Peyer's patch (tissue), 4 donors: ENCODE results near the gene FLRT3. TPM values are rescaled to one million over a fixed set of nuclear protein-coding genes. Genes with fewer than 3 reads are reported as not detected.

Source experiments
- DNase-seq, 3 donors: peaks; one replicate each; pipeline ENCODE4 v3.0.0-alpha.2; 2017 to 2019
- H3K27ac ChIP-seq, 4 donors: fragments of 200-600 bp; sonication (generic); one replicate each; pipeline ENCODE4 v1.5.1; 2016 to 2019
- H3K27me3 ChIP-seq, 2 donors: fragments of 200-600 bp; sonication (generic); one replicate each; pipeline ENCODE4 v1.5.1; 2019
- H3K36me3 ChIP-seq, 3 donors: fragments of 200-600 bp; sonication (generic); one replicate each; pipeline ENCODE4 v1.5.1; 2016 to 2019
- H3K4me1 ChIP-seq, 4 donors: fragments of 200-600 bp; sonication (generic); one replicate each; pipeline ENCODE4 v1.5.1; 2016 to 2019
- H3K4me3 ChIP-seq, 4 donors: fragments of 200-600 bp; sonication (generic); 1 replicate in 3 of 4; 2 replicates in 1 of 4; pipeline ENCODE4 v1.5.1; 2016 to 2019; ENCODE audit warnings: mild to moderate bottlenecking in 1 of 4
- H3K9me3 ChIP-seq, 4 donors: fragments of 200-600 bp; sonication (generic); one replicate each; pipeline ENCODE4 v1.5.1; 2016 to 2019; ENCODE audit warnings: mild to moderate bottlenecking in 1 of 4
- POLR2A ChIP-seq, 2 donors: fragments of 450-650 bp; IDR thresholded peaks; one replicate each; pipeline ENCODE4 v1.5.1; 2017; ENCODE audit warnings: antibody characterized with exemption in 2 of 2, mild to moderate bottlenecking in 2 of 2, moderate library complexity in 2 of 2
- small RNA-seq, 2 donors: library from RNA; depleted of rRNA; stranded (forward); fragments of <200 nt; gene quantifications; one replicate each; pipeline ENCODE3, GENCODE V24; 2016
- total RNA-seq, 4 donors: library from RNA; depleted of rRNA; stranded (reverse); fragments of >200 nt; gene quantifications; one replicate each; pipeline ENCODE4 v1.1.0, GENCODE V29; 2016
- TF ChIP-seq, protein P1 (sequence below), 6 experiments: fragments of 450-650 bp in 4 of 6; fragments of 200-600 bp in 2 of 6; sonication (generic) in 1 of 6; IDR thresholded peaks; one replicate each; pipeline ENCODE4 v1.5.1; 2017 to 2019; ENCODE audit warnings: antibody characterized with exemption in 6 of 6, mild to moderate bottlenecking in 3 of 6, moderate library complexity in 1 of 6

Gene FLRT3
- total RNA-seq, 4 donors from 2014 or later: 1.1 to 8.8 (median 3.9) TPM; not detected in 1

DNA sequence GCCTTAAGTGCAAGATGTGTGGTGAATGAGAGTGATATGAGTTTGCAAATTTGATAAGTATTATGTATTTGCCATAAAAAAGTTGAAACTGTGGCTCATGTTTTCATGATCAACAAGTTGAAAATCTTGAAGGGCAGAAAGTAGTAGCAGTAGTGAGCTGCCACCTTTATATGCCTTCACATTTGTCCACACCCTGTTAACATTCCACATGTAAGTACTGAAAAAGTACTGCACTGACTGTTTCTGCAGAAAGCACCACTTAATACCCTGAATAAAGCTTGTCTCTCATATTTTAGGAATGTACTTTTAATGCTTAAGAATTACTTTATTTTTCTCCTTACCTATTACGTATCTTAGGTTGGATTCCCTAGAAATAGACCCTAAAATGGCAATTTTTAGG lies 45.9 kb downstream of the FLRT3 start:
- H3K4me3 ChIP-seq: no peak overlapping the region
- TF ChIP-seq POLR2A (IDR thresholded peaks at IDR 0.05): no peak
- TF ChIP-seq, protein P1, sequence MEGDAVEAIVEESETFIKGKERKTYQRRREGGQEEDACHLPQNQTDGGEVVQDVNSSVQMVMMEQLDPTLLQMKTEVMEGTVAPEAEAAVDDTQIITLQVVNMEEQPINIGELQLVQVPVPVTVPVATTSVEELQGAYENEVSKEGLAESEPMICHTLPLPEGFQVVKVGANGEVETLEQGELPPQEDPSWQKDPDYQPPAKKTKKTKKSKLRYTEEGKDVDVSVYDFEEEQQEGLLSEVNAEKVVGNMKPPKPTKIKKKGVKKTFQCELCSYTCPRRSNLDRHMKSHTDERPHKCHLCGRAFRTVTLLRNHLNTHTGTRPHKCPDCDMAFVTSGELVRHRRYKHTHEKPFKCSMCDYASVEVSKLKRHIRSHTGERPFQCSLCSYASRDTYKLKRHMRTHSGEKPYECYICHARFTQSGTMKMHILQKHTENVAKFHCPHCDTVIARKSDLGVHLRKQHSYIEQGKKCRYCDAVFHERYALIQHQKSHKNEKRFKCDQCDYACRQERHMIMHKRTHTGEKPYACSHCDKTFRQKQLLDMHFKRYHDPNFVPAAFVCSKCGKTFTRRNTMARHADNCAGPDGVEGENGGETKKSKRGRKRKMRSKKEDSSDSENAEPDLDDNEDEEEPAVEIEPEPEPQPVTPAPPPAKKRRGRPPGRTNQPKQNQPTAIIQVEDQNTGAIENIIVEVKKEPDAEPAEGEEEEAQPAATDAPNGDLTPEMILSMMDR (IDR thresholded peaks at IDR 0.05): no peak
- H3K4me1 ChIP-seq: no peaks in the 10 kb centered on the region
- no peaks in the 10 kb centered on the region for H3K9me3 ChIP-seq
- no peaks in the 10 kb centered on the region for H3K36me3 ChIP-seq
- DNase-seq: no peak
- H3K27me3 ChIP-seq: no peaks in the 10 kb centered on the region
- H3K27ac ChIP-seq: no peak overlapping the region

DNA sequence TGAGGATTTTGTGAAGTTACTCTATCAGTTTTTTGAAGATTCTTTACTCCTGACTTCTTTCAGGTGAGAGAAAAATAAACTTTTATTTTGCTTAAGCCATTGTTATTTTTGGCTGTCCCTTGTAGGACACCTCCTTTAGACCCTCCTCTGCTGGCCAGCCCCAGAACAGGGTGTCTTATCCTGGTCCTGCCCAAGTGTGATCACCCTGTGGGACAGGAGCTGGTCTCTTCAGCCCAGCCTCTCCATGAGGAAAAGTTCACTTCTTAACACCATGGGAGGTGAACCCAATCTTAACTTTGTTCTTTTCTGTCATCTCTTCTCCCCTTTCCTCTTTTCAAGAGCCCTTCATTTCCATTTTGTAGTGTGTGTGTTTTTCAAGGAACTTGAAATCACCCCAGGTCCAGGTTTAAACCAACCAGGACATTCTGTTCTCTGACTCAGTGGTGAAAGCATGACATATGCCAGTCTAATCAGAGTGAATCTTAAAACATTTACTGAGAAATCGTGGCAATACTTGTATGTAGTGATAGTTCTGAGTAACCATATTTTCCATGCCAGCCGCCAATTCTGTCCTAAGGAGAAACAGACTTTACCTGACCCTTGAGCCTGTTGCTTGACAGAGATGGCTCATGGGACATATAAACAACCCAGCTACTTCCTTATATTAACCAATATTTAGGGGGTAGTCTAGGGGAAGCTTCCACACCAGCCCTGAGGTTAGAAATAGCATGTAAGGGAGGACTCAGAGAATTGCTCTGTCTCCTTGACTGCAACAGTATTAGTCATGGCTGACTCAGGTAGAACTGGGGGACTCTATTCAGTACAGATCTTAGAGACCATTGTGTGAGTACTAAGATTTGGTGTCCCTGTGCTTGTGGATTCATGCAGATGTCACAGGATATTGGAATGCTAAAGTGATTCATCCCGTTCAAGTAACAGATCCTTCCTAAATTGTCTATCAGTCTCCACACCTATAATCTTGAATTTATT lies 48.8 kb downstream of the FLRT3 start:
- no peak for DNase-seq
- Histone ChIP-seq H3K27me3 (no peaks in the 10 kb centered on the region), H3K27ac (no peak overlapping the region), H3K4me3 (no peak overlapping the region), H3K9me3 (no peaks in the 10 kb centered on the region), H3K36me3 (no peaks in the 10 kb centered on the region), H3K4me1 (no peaks in the 10 kb centered on the region)
- TF ChIP-seq, protein P1 (IDR thresholded peaks at IDR 0.05): no peak
- TF ChIP-seq POLR2A (IDR thresholded peaks at IDR 0.05): no peak

DNA sequence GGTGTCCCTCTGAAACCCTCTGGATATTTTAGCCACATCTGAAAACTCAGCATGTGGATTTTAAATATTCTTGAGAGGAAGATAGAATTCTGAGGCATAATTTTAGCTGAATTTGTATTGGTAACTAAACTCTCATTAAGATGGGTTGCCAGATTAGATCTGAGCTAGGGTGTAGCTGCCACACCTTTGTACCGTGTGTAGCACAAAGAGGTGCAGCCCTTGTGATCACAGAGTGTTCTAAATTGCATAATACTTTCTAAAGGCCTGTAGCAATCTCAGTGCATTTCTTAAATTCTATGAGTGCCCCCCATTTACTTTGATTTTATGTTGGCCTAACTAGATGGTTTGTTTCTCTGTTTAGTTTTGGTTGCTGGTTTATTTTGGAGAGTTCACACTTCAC lies 53.0 kb downstream of the FLRT3 start:
- no peaks in the 10 kb centered on the region for H3K4me1 ChIP-seq
- H3K27me3 ChIP-seq: no peaks in the 10 kb centered on the region
- DNase-seq: no peak
- H3K4me3 ChIP-seq: no peak overlapping the region
- no peak overlapping the region for H3K27ac ChIP-seq
- no peak for TF ChIP-seq POLR2A (IDR thresholded peaks at IDR 0.05)
- TF ChIP-seq, protein P1 (IDR thresholded peaks at IDR 0.05): no peak
- no peaks in the 10 kb centered on the region for H3K36me3 ChIP-seq
- H3K9me3 ChIP-seq: no peaks in the 10 kb centered on the region

DNA sequence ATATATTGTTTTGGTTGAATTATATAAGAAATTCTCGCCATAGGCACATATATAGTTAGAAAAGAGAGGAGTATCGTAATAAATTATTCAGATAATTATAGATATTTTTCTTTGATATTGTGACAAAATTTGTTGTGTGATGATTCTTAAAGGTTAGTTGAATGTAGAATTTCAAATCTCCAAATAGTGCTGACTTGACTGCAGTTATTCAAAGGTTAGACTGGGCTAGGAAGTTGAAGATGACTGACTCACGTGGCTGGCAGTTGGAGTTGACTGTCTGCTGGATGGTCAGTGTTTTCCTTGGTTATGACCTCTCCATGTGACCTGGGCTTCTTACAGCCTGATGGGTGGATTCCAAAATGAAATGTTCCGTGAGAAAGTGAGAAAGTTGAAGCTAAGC lies 55.3 kb downstream of the FLRT3 start:
- TF ChIP-seq POLR2A (IDR thresholded peaks at IDR 0.05): no peak
- TF ChIP-seq, protein P1 (IDR thresholded peaks at IDR 0.05): no peak

More for the DNA sequence above, 55.3 kb downstream of the FLRT3 start:
- Histone ChIP-seq H3K27ac (no peak overlapping the region), H3K9me3 (no peaks in the 10 kb centered on the region), H3K4me1 (no peaks in the 10 kb centered on the region), H3K27me3 (no peaks in the 10 kb centered on the region), H3K36me3 (no peaks in the 10 kb centered on the region), H3K4me3 (no peak overlapping the region)
- no peak for DNase-seq

Small RNAs within 50 kb of the gene (small RNA-seq; reads per million reads assigned to genes)
- 0 reads per million in 2 donors for gene RNU6-228P
